ENCODE results near the gene TLE3. TPM values are rescaled to one million over a fixed set of nuclear protein-coding genes. Genes with fewer than 3 reads are reported as not detected.

TLE3 gene
- polyA plus RNA-seq, 2 of the 4 experiments (the other 2 are of a cell fraction): 4.6 to 5.3 TPM

DNA sequence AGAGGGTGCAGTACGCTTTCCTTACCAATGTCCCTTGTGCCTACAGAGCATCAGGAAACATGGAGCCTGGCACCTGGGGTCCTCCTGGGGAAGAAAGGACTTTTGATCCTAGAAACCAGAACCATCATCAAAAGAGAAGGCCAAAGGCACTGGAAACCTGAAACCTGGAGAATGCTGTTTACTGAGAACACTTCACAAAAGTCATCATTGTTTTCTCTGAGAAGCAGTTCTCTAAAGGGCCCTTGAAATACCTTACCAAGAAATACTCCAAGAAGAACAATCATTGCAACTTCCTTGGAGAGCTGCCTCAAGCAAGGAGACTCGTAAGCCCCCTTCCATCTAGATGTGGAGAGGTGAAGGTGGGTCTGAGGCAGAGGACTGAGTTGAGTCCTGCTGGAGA, 66.0 kb downstream of the TLE3 start:
- H3K9me3 ChIP-seq: no peaks in the 10 kb centered on the region
- H3K4me2 ChIP-seq: no peak overlapping the region
- no peak overlapping the region for H3K4me3 ChIP-seq
- WGBS (ENCODE audit: missing lambda C conversion rate): 49% methylated on average over 2 of the region's 2 CpGs
- ChIA-PET CTCF (interaction anchor here (1.3 kb wide), 1 partner anchor 22 kb away, joined by 3 read pairs; no protein-coding TSS in a partner anchor), POLR2A (no interaction called here)
- ATAC-seq (no peak), DNase-seq (ENCODE audit: low read depth in 1 of 2, low spot score in 1 of 2) (no peak), FAIRE-seq (no peak)
- no peaks in the 10 kb centered on the region for H3K4me1 ChIP-seq
- no peak overlapping the region for H3K27ac ChIP-seq
- TF ChIP-seq POLR2A (IDR thresholded peaks at IDR 0.05; ENCODE audit: low read length) (no peak), SREBF2 (IDR thresholded peaks at IDR 0.05) (no peak), MAFK (IDR thresholded peaks at IDR 0.05; ENCODE audit: partially characterized antibody) (no peak)
- TF ChIP-seq, protein P1, sequence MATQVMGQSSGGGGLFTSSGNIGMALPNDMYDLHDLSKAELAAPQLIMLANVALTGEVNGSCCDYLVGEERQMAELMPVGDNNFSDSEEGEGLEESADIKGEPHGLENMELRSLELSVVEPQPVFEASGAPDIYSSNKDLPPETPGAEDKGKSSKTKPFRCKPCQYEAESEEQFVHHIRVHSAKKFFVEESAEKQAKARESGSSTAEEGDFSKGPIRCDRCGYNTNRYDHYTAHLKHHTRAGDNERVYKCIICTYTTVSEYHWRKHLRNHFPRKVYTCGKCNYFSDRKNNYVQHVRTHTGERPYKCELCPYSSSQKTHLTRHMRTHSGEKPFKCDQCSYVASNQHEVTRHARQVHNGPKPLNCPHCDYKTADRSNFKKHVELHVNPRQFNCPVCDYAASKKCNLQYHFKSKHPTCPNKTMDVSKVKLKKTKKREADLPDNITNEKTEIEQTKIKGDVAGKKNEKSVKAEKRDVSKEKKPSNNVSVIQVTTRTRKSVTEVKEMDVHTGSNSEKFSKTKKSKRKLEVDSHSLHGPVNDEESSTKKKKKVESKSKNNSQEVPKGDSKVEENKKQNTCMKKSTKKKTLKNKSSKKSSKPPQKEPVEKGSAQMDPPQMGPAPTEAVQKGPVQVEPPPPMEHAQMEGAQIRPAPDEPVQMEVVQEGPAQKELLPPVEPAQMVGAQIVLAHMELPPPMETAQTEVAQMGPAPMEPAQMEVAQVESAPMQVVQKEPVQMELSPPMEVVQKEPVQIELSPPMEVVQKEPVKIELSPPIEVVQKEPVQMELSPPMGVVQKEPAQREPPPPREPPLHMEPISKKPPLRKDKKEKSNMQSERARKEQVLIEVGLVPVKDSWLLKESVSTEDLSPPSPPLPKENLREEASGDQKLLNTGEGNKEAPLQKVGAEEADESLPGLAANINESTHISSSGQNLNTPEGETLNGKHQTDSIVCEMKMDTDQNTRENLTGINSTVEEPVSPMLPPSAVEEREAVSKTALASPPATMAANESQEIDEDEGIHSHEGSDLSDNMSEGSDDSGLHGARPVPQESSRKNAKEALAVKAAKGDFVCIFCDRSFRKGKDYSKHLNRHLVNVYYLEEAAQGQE (IDR thresholded peaks at IDR 0.05): no peak

DNA sequence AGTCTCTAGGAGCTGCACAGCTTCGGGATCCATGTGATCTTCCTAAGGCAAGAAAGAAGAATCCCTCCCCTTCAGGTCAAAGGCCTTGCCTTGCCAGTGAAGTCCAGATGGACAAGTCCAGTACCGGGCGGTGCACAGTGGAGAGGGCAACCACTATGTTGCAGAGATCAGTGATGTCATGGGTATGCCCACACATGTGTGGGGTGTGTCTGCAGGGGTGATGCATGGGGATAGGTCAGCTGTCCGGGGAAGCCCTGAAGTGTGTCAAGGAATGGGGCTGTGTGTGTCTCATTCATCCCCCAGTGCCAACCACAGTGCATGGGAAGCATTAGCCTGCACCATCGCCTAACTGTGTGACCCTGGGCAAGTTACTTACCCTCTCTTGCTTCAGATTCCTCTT, 66.5 kb downstream of the TLE3 start:
- 63% methylated on average over 5 of the region's 5 CpGs for WGBS (ENCODE audit: missing lambda C conversion rate)
- DNase-seq (ENCODE audit: low read depth in 1 of 2, low spot score in 1 of 2): no peak

More for the DNA sequence above, 66.5 kb downstream of the TLE3 start:
- ChIA-PET POLR2A (no interaction called here), CTCF (interaction anchor here (1.3 kb wide), 1 partner anchor 22 kb away, joined by 3 read pairs; no protein-coding TSS in a partner anchor)
- Histone ChIP-seq H3K4me3 (no peak overlapping the region), H3K4me1 (no peaks in the 10 kb centered on the region), H3K4me2 (no peak overlapping the region), H3K27ac (no peak overlapping the region), H3K9me3 (no peaks in the 10 kb centered on the region)
- FAIRE-seq (no peak), ATAC-seq (no peak)
- TF ChIP-seq HEYL (CRISPR knock-in tag; IDR thresholded peaks at IDR 0.05): no peak
- TF ChIP-seq CBX8 (IDR thresholded peaks at IDR 0.05): no peak
- TF ChIP-seq, protein P2, sequence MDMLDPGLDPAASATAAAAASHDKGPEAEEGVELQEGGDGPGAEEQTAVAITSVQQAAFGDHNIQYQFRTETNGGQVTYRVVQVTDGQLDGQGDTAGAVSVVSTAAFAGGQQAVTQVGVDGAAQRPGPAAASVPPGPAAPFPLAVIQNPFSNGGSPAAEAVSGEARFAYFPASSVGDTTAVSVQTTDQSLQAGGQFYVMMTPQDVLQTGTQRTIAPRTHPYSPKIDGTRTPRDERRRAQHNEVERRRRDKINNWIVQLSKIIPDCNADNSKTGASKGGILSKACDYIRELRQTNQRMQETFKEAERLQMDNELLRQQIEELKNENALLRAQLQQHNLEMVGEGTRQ (IDR thresholded peaks at IDR 0.05): no peak
- TF ChIP-seq, protein P3, sequence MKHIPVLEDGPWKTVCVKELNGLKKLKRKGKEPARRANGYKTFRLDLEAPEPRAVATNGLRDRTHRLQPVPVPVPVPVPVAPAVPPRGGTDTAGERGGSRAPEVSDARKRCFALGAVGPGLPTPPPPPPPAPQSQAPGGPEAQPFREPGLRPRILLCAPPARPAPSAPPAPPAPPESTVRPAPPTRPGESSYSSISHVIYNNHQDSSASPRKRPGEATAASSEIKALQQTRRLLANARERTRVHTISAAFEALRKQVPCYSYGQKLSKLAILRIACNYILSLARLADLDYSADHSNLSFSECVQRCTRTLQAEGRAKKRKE (CRISPR knock-in tag; IDR thresholded peaks at IDR 0.05; ENCODE audit: low read depth): no peak
- no peak for TF ChIP-seq EP300 (IDR thresholded peaks at IDR 0.05)
- TF ChIP-seq CHD4 (IDR thresholded peaks at IDR 0.05; ENCODE audit: borderline replicate concordance): no peak
- no peak for TF ChIP-seq NFE2L2 (conservative IDR thresholded peaks at IDR 0.05; ENCODE audit: low read length)
- no peak for TF ChIP-seq TFCP2L1 (CRISPR knock-in tag; IDR thresholded peaks at IDR 0.05)
- TF ChIP-seq EHMT2 (IDR thresholded peaks at IDR 0.05; ENCODE audit: low read depth): no peak
- TF ChIP-seq, protein P4, sequence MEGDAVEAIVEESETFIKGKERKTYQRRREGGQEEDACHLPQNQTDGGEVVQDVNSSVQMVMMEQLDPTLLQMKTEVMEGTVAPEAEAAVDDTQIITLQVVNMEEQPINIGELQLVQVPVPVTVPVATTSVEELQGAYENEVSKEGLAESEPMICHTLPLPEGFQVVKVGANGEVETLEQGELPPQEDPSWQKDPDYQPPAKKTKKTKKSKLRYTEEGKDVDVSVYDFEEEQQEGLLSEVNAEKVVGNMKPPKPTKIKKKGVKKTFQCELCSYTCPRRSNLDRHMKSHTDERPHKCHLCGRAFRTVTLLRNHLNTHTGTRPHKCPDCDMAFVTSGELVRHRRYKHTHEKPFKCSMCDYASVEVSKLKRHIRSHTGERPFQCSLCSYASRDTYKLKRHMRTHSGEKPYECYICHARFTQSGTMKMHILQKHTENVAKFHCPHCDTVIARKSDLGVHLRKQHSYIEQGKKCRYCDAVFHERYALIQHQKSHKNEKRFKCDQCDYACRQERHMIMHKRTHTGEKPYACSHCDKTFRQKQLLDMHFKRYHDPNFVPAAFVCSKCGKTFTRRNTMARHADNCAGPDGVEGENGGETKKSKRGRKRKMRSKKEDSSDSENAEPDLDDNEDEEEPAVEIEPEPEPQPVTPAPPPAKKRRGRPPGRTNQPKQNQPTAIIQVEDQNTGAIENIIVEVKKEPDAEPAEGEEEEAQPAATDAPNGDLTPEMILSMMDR (IDR thresholded peaks at IDR 0.05): no peak
- TF ChIP-seq, protein P5, sequence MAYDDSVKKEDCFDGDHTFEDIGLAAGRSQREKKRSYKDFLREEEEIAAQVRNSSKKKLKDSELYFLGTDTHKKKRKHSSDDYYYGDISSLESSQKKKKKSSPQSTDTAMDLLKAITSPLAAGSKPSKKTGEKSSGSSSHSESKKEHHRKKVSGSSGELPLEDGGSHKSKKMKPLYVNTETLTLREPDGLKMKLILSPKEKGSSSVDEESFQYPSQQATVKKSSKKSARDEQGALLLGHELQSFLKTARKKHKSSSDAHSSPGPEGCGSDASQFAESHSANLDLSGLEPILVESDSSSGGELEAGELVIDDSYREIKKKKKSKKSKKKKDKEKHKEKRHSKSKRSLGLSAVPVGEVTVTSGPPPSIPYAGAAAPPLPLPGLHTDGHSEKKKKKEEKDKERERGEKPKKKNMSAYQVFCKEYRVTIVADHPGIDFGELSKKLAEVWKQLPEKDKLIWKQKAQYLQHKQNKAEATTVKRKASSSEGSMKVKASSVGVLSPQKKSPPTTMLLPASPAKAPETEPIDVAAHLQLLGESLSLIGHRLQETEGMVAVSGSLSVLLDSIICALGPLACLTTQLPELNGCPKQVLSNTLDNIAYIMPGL (CRISPR knock-in tag; IDR thresholded peaks at IDR 0.05; ENCODE audit: borderline replicate concordance): no peak
- no peak for TF ChIP-seq RFX5 (IDR thresholded peaks at IDR 0.05)

All from A549 (cell line).